ENCODE measurements around the gene TNFRSF18.

GRCh38 chr1:1157033-1157365 is 49.4 kb downstream of the TNFRSF18 start:
- no peak for TF ChIP-seq SPI1 (IDR thresholded peaks at IDR 0.05; ENCODE audit: borderline replicate concordance, low read depth)
- no peak for TF ChIP-seq CTCF (IDR thresholded peaks at IDR 0.05; ENCODE audit: insufficient read depth, low read length)
- no peak for TF ChIP-seq POLR2AphosphoS5 (IDR thresholded peaks at IDR 0.05; ENCODE audit: low read depth)
